HG03196 (cell line): ENCODE results near the gene ANGPTL2.
"Not testable (repeated sequence)": the region's sequence is repeated elsewhere in the genome, so short reads cannot be mapped to it uniquely, and the experiment has no call there.

ENCODE experiments used
- ATAC-seq: cut with Tn5 transposase; IDR thresholded peaks from one replicate; pipeline ENCODE4 v1.9.1; 2021; ENCODE audit not compliant: unreplicated experiment

Gene ANGPTL2

GRCh38 chr9:127154390-127155191 lies 32.2 kb upstream of the ANGPTL2 start:
- no peak for ATAC-seq

DNA sequence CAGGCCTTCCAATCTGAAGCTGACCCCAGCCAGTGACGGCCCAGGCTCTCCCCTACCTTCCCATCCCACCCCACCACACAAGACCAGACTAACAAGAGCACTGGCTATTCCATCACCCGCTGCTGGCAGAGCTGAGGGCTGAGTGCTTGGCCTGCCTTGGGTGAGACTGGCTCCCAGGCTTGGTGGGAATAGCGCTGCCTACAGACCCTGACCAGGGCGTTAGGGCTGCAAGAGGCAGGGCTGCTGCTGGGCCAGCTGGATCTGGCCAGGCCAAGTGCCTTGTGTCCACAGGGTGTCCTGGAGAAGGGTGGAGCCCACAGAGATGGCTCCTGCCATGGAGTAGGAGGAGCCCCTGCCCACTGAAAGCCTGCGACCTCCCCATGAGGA lies 31.6 kb upstream of the ANGPTL2 start:
- ATAC-seq: no peak

DNA sequence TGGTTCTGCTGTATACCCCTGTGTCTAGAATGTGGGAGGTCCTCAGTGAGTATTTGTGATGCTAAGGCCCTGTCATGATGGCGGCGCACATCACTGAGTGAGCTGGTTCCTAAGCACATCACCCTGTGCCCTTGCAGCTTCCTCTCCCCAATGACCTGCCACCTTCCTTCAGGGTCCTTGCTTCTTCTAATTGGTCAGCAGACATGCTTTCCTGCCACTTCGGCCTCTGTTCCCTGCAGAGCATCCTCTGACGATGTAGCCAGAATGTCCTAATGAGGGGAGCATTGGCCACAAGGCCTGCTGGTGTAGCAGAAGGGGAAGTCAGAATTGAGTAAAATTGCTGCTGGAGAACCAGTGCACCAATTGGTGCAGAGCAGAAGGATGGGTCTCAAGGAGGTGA lies 31.1 kb upstream of the ANGPTL2 start:
- ATAC-seq: no peak

- ATAC-seq: no peak
Observed at GRCh38 chr9:127149463-127150390, 27.3 kb upstream of the ANGPTL2 start.

- ATAC-seq: no peak
Observed at GRCh38 chr9:127149010-127149409, 26.6 kb upstream of the ANGPTL2 start.

GRCh38 chr9:127148014-127148413 lies 25.6 kb upstream of the ANGPTL2 start:
- no peak for ATAC-seq

GRCh38 chr9:127147251-127147650 lies 24.8 kb upstream of the ANGPTL2 start:
- ATAC-seq: no peak

DNA sequence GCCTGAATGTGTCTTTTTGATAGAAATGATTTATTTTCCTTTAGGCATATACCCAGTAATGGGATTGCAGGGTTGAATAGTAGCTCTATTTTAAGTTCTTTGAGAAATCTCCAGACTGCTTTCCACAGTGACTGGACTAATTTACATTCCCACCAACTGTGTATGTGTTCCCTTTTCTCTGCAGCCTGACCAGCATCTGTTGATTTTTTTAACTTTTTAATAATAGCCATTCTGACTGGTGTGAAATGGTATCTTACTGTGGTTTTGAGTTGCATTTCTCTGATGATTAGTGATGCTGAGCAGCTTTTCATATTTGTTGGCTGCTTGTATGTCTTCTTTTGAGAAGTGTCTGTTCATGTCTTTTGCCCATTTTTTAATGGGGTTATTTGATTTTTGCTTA lies 24.4 kb upstream of the ANGPTL2 start:
- ATAC-seq: not testable (repeated sequence)

DNA sequence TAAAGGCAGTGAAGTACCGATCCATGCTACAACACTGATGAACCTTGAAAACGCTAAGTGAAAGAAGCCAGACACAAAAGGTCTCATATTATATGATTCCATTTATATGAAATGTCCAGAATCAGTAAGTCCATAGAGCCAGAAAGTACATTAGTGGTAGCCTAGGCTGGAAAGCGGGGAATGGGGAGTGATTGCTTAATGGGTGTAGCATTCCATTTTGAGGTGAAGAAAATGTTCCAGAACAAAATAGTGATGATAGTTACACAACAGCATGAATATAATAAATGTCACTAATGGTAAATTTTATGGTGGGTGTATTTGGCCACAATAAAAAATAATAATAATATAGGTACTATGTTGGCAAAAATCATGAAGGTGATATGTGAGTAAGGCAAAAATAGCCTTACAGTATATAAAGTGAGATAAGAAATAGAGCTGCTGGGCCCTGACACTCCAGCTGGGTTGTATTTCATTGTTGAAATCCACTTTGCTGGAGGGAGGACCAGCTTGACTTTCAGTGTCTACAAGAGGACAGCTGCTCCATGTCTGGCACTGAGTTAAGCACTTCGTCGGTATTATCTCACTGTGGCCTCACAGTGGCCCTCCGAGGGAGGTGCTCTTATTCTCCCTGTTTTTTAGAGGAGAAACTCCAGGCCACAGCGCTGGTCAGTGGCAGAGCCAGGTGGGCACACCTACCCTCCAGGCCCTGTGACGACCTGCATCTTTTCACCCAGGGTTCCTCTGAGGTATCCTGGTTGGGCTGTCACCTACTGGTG lies 22.4 kb upstream of the ANGPTL2 start:
- no peak for ATAC-seq

- no peak for ATAC-seq
Observed at GRCh38 chr9:127143920-127144465, 21.6 kb upstream of the ANGPTL2 start.

- no peak for ATAC-seq
Observed at GRCh38 chr9:127142931-127143464, 20.6 kb upstream of the ANGPTL2 start.

DNA sequence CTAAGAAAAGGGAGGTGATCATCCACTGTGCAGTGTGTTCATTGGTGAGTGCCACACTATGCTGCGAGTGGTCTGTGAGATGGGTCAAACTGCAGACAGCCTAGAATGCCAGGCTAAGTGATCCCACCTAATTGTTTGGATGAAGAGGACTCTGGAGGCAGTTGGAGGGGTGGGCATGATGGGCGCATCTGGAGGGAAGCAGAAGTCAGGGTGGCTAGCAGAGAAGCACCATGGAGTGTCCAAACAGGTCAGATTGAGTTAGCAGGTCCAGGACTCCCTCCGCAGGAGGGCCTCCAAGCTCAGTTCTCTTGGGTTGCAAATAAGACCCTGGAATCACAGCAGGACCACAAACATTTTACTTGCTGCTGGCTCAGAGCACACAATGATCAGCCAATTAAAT lies 19.9 kb upstream of the ANGPTL2 start:
- no peak for ATAC-seq

GRCh38 chr9:127140842-127141675 lies 18.6 kb upstream of the ANGPTL2 start:
- no peak for ATAC-seq

- no peak for ATAC-seq
Observed at GRCh38 chr9:127140181-127140580, 17.7 kb upstream of the ANGPTL2 start.

DNA sequence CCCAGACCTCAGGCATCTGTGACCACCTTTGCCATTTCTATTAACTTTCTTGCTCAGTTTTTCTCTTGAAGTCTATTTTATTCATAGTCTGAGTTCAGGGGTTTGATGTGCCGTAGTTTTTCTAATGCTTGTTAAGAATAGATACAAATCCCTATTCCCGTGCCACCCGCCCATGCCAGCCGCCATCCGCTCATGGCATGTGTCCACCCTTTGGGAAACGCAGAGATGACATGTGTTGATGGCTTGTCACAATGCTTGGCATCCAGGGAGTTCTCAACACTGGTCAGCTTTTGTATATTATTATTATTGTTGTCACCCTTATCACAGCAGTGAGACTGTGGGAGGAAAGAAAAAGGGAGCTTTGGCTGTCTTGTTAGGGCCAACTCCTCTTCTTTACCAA lies 17.3 kb upstream of the ANGPTL2 start:
- no peak for ATAC-seq

DNA sequence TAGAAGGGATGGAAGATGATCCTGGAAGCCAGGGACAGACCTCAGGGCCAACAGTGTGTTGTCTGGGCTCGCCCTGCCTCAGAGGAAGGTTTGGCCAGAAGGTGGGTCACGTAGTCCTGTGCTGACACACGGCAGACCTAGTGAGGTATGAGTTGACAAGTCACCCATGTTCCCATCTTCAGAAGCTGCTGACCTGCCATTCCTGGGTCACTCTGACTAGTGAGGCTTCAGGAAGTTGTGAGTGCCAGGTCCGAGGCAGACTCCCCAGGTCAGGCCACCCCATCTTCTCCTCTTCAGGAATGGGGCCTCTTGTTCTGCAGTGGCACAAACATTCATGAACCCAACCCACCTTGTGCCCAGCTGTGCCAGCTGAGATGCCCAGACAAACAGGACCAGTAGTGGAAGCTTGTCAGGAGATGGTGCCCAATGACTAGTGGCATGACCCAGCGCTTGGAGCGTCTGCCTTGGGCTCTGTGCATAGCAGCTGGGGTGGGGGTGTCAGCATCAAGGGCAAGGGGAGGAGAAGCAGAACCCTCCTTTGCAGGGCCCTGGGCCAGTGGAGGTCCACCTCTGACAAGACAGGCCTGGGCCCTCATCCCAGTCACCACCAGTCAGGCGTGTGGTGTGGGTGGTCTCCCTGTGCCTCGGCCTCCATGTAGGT lies 16.8 kb upstream of the ANGPTL2 start:
- no peak for ATAC-seq

- ATAC-seq: no peak
Observed at GRCh38 chr9:127138444-127138843, 16.0 kb upstream of the ANGPTL2 start.

DNA sequence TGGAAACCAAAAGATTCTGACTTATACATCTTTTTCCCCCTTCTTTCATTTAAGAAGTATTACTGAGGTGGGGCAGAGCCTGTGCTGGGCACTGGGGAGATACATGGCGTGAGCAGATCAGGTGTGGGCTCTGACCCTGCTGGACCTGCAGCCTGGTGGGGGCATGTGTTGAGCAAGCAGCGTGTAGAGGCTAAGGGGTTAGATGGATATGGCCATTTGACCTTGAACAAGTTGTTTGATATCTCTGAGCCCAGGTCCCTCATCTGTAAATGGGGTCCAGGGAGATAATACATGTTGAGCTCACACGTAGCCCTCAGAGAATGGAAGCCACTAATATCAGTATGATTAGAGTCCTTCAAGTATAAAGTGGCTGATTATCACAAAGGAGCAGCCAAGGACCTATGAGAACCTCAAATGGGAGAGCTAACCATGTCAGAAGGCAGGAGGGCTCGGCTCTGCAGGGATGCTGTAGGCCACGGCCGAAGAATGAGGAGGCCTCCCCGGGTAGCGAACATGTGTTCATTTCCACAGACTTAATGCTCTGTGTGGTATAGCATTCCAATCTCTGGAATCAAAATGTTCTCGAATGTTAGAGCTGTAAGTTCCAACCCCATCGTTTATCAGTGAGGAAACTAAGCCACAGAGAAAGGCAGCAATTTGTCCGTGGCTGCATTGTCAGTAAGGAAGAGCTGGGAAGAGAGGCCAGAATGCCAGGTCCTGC lies 15.4 kb upstream of the ANGPTL2 start:
- ATAC-seq: no peak
